Stimulated activated effector memory CD8-positive, alpha-beta T cell treated with anti-CD3 and anti-CD28 coated beads, Interleukin-12 subunit alpha, Interleukin-12 subunit beta, amount 100 ng/mL, for 72 hours (primary cell): Measurements from ENCODE around the gene SMPX.

Experiments
- ATAC-seq: fragments of 150-1000 bp; cut with Tn5 transposase; 2 replicates; pipeline ENCODE4 v1.10.0; 2021
- DNase-seq, 2 donors: peaks; one replicate each; pipeline ENCODE4 v3.0.0; 2021 to 2022; ENCODE audit warnings: low spot score in 2 of 2
- H3K27ac Mint-ChIP-seq: one replicate; pipeline ENCODE4 v1.8.0; 2022; ENCODE audit warnings: mild to moderate bottlenecking, mixed read lengths
- H3K36me3 Mint-ChIP-seq: one replicate; pipeline ENCODE4 v1.8.0; 2022; ENCODE audit warnings: mild to moderate bottlenecking, mixed read lengths
- H3K4me1 Mint-ChIP-seq: one replicate; pipeline ENCODE4 v1.8.0; 2022; ENCODE audit warnings: mixed read lengths
- H3K4me3 Mint-ChIP-seq: one replicate; pipeline ENCODE4 v1.8.0; 2022; ENCODE audit warnings: mild to moderate bottlenecking, mixed read lengths
- H3K9me3 Mint-ChIP-seq: one replicate; pipeline ENCODE4 v1.8.0; 2022; ENCODE audit warnings: mixed read lengths

SMPX gene

GRCh38 chrX:21708116-21708515, 49.8 kb downstream of the SMPX start:
- no peak for ATAC-seq
- Mint-ChIP-seq H3K9me3 (peaks cover 2% of the 10 kb centered on the region), H3K4me1 (no peaks in the 10 kb centered on the region), H3K4me3 (no peak overlapping the region), H3K36me3 (no peaks in the 10 kb centered on the region), H3K27ac (no peak overlapping the region)
- DNase-seq, result no peak

DNA sequence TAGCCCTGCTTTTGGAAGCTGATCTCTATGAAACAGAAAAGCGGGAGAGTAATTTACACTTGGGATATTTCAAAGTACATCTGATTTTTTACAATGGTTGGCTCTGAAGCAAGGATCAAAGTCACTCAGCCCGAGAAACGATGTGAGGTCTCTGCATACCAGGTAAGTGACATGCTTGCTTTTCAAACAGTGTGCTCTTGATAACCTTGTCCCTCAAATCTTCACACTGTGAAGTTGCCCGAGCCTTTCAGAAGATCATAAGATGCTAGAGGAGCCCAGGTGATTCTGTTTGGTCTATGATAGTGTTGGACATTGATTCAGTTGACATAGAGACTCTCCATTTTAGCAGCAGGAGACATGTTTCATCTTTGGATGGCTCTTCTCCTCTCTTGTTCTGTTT, 52.7 kb downstream of the SMPX start:
- H3K9me3 Mint-ChIP-seq, result no peaks in the 10 kb centered on the region
- H3K4me3 Mint-ChIP-seq, result no peak overlapping the region
- H3K36me3 Mint-ChIP-seq, result no peaks in the 10 kb centered on the region
- no peak for ATAC-seq
- DNase-seq, result no peak
- no peak overlapping the region for H3K27ac Mint-ChIP-seq
- no peaks in the 10 kb centered on the region for H3K4me1 Mint-ChIP-seq

DNA sequence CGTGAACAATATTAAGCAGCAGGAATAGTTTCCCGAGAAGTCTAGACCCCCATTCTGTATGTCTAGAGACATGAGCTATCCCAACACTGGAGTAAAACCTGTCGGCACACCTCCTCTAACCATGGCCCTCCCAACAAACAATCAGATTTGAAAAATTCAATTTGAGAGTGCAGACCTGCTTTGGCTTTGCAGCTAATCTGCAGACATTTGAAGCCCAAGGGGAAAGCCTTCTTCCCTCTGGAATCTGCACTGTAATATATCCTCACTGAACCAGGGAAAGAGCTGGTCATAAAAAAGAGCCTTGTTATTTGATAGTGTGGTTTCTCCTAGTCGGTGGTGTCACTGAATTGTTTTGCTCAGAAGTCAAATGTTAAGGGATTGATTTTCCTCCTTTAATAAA, 55.2 kb downstream of the SMPX start:
- H3K27ac Mint-ChIP-seq, result no peak overlapping the region

GRCh38 chrX:21700967-21701366, 56.9 kb downstream of the SMPX start:
- Mint-ChIP-seq H3K36me3 (no peaks in the 10 kb centered on the region), H3K9me3 (no peaks in the 10 kb centered on the region), H3K27ac (no peak overlapping the region), H3K4me3 (no peak overlapping the region), H3K4me1 (no peaks in the 10 kb centered on the region)
- DNase-seq (no peak), ATAC-seq (no peak)

More for the DNA sequence above, 55.2 kb downstream of the SMPX start:
- Mint-ChIP-seq H3K36me3 (no peaks in the 10 kb centered on the region), H3K4me3 (no peak overlapping the region), H3K4me1 (no peaks in the 10 kb centered on the region), H3K9me3 (no peaks in the 10 kb centered on the region)
- DNase-seq (no peak), ATAC-seq (no peak)

GRCh38 chrX:21700275-21700674, 57.6 kb downstream of the SMPX start:
- Mint-ChIP-seq H3K36me3 (no peaks in the 10 kb centered on the region), H3K9me3 (no peaks in the 10 kb centered on the region), H3K4me3 (no peak overlapping the region), H3K27ac (no peak overlapping the region), H3K4me1 (no peaks in the 10 kb centered on the region)
- ATAC-seq (no peak), DNase-seq (no peak)

DNA sequence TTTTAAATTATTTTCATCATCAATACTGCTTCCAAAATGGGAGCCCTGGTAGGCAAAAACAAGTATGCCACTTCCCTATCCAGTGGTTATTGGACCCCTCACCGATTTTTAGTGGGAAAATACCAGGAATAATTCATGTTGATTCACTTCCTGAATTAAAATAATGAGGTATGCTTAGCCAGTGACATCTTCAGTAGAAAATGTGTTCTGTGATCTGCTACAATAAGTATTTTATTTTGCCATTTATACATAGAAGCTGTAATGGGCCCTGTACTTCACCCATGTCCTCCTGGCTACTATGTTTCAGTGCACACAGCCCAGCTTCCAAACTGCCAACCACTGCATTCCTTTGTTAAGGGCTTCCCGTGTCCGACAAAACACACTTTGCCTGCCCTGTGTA, 58.8 kb downstream of the SMPX start:
- ATAC-seq, result no peak
- no peaks in the 10 kb centered on the region for H3K9me3 Mint-ChIP-seq
- no peak overlapping the region for H3K27ac Mint-ChIP-seq
- no peaks in the 10 kb centered on the region for H3K36me3 Mint-ChIP-seq
- DNase-seq, result no peak
- no peak overlapping the region for H3K4me3 Mint-ChIP-seq
- H3K4me1 Mint-ChIP-seq, result no peaks in the 10 kb centered on the region

GRCh38 chrX:21698272-21698671, 59.6 kb downstream of the SMPX start:
- Mint-ChIP-seq H3K4me1 (no peaks in the 10 kb centered on the region), H3K9me3 (no peaks in the 10 kb centered on the region), H3K27ac (no peak overlapping the region), H3K36me3 (no peaks in the 10 kb centered on the region), H3K4me3 (no peak overlapping the region)
- DNase-seq, result no peak
- ATAC-seq, result no peak

- ATAC-seq, result no peak
- DNase-seq, result no peak
- no peaks in the 10 kb centered on the region for H3K4me1 Mint-ChIP-seq
- no peaks in the 10 kb centered on the region for H3K9me3 Mint-ChIP-seq
- no peak overlapping the region for H3K4me3 Mint-ChIP-seq
- no peak overlapping the region for H3K27ac Mint-ChIP-seq
- no peaks in the 10 kb centered on the region for H3K36me3 Mint-ChIP-seq
Measured at GRCh38 chrX:21691512-21692018, 66.4 kb downstream of the SMPX start.

- ATAC-seq, result no peak
- DNase-seq, result no peak
- H3K36me3 Mint-ChIP-seq, result no peaks in the 10 kb centered on the region
- H3K27ac Mint-ChIP-seq, result no peak overlapping the region
- no peak overlapping the region for H3K4me3 Mint-ChIP-seq
- no peaks in the 10 kb centered on the region for H3K9me3 Mint-ChIP-seq
- H3K4me1 Mint-ChIP-seq, result no peaks in the 10 kb centered on the region
Measured at GRCh38 chrX:21683941-21684340, 74.0 kb downstream of the SMPX start.

DNA sequence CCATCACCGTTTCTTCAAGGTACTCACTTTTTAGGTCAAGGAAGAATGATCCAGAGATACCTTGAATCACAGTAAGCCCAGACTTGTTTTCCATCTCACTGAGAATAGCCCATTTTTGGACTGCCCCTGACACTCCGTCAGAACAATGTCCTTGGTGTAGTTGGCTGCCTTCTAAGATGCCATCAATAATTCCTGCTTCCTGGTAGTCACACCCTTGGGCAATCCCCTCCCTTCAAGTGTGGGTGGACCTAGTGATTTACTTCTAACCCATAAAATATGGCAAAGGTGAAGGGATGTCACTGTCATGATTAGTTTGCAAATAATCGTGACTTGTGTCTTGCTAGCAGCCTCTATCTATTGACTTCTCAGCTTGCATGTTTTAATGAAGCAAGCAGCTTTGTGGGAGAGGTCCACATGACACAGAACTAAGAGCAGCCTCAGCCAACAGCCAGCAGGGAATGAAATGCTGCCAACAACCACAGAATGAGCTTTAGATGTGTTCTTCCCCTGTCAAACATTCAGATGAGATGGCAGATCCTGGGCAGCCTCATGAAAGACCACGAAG, 79.8 kb downstream of the SMPX start:
- Mint-ChIP-seq H3K4me1 (no peaks in the 10 kb centered on the region), H3K36me3 (no peaks in the 10 kb centered on the region), H3K4me3 (no peak overlapping the region), H3K9me3 (no peaks in the 10 kb centered on the region), H3K27ac (no peak overlapping the region)
- DNase-seq, result no peak
- ATAC-seq, result no peak

DNA sequence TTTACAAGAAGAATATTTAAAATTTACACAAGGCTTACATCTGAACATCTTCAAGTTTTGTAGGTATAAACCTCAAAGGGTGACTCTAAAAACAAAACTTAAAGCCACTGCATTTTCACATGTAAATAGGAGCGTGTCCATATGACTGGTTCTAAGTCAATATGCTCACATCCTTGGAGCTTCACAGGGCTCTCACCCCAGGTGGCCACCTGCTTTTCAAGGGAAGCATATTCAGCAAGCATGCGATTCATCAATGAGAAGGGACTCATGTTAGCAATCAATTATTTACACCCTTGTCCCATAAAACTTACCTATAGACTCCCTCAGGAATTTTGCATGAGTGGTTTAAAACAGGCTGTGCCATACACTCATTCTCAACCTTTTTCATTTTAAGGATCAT, 82.0 kb downstream of the SMPX start:
- no peak for ATAC-seq
- no peaks in the 10 kb centered on the region for H3K4me1 Mint-ChIP-seq
- DNase-seq, result no peak
- no peaks in the 10 kb centered on the region for H3K36me3 Mint-ChIP-seq
- no peak overlapping the region for H3K27ac Mint-ChIP-seq
- no peaks in the 10 kb centered on the region for H3K9me3 Mint-ChIP-seq
- H3K4me3 Mint-ChIP-seq, result no peak overlapping the region

GRCh38 chrX:21674430-21675186, 83.3 kb downstream of the SMPX start:
- Mint-ChIP-seq H3K9me3 (no peaks in the 10 kb centered on the region), H3K4me1 (no peaks in the 10 kb centered on the region), H3K27ac (no peak overlapping the region), H3K36me3 (no peaks in the 10 kb centered on the region), H3K4me3 (no peak overlapping the region)
- ATAC-seq (no peak), DNase-seq (no peak)

DNA sequence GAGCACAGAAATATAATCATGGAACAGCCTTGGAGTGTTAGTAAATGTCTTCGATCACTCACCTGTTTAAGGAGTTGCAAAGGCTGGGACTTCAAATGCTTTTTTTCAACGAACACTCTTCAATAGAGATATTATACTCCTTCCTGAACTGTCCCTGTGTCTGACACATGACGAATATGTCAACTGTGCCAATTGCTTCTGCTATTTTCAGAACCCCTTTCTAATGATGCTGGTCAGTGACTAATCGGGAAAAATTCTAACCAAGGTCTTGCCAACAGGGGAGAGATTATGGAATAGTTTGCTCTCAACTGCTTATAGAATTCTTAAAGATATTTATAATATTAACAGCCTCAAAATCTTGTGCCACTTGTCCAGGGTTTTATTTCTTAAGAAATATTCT, 91.2 kb downstream of the SMPX start:
- Mint-ChIP-seq H3K27ac (no peak overlapping the region), H3K4me1 (no peaks in the 10 kb centered on the region), H3K4me3 (no peak overlapping the region), H3K36me3 (no peaks in the 10 kb centered on the region), H3K9me3 (peaks cover 3% of the 10 kb centered on the region)
- DNase-seq (no peak), ATAC-seq (no peak)

DNA sequence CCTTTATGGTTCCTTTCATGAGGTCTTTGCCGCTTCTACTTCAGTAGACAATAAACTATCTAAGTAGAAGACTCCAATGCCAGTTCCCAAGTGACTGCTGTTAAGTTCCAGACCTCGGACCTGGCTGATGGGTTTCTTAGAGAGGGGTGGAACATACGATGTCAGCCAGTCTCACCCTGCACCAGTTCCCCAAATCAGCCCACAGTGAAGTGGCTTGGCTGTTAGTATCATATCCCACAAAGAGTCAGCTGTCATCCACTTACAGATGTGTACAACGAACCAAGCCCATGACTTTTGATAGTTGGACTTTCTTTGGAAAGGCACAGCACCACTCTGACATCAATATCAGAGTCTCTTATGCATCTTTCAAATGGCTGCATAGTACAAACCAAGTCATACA, 91.7 kb downstream of the SMPX start:
- no peak overlapping the region for H3K4me3 Mint-ChIP-seq
- no peak for DNase-seq
- H3K36me3 Mint-ChIP-seq, result no peaks in the 10 kb centered on the region
- no peaks in the 10 kb centered on the region for H3K4me1 Mint-ChIP-seq
- peaks cover 3% of the 10 kb centered on the region for H3K9me3 Mint-ChIP-seq
- no peak overlapping the region for H3K27ac Mint-ChIP-seq
- ATAC-seq, result no peak

GRCh38 chrX:21662761-21663160, 95.2 kb downstream of the SMPX start:
- Mint-ChIP-seq H3K27ac (no peak overlapping the region), H3K4me3 (no peak overlapping the region), H3K9me3 (no peaks in the 10 kb centered on the region), H3K4me1 (no peaks in the 10 kb centered on the region), H3K36me3 (no peaks in the 10 kb centered on the region)
- no peak for ATAC-seq
- DNase-seq, result no peak

GRCh38 chrX:21661316-21661715, 96.6 kb downstream of the SMPX start:
- ATAC-seq (no peak), DNase-seq (no peak)
- Mint-ChIP-seq H3K9me3 (no peaks in the 10 kb centered on the region), H3K4me3 (no peak overlapping the region), H3K4me1 (no peaks in the 10 kb centered on the region), H3K36me3 (no peaks in the 10 kb centered on the region), H3K27ac (no peak overlapping the region)
